GM10847 (cell line): ENCODE measurements around the gene ZMYND8.

Experiments
- POLR2A ChIP-seq: IDR thresholded peaks from 2 replicates; pipeline ENCODE4 v1.6.1; 2011; ENCODE audit not compliant: insufficient read length; ENCODE audit errors: extremely low read depth

Gene ZMYND8

DNA sequence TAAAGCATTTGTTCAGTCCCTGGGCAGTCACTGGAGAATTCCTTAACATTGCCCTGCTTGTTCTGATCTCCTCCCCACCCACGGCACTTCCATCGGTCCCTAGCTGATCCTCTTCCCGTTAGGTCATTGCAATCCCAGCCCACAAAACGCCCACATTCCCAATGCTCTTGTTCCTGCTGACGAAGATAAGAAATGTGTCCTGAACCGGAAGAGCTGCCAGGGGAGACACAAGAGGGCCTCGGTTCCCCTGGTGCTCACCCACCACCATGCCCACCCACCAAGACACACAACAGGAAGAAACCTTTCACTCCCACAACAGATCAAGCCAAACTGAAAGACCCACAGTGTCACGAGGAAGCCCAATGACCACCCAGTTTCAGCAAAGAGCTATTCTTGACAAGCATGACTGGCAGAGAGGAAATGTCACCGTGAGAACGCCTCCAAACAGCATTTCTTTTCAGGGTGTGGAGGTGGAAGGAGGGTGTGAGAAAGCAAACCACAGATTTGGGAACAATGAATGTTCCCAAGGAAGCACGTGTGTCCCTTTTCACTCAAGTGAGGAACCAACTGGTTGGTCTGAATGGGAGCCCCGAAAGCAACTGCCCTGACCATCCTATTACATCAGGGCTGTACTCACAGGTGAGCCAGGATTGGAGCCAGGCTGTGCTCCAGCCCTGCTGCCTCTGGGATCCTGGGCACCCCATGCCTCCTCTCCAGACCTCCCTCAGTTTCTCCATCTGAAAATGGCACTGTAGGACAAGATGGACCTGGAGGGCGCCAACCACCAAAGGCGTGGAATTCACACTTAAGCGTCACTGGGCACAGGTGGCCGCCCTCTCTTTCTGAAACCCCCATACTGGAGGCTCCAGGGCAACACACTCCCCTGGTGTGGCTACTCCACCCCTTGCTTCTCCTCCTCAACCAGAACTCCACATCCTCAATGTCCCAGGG lies 97.5 kb downstream of the ZMYND8 start:
- no peak for TF ChIP-seq POLR2A

DNA sequence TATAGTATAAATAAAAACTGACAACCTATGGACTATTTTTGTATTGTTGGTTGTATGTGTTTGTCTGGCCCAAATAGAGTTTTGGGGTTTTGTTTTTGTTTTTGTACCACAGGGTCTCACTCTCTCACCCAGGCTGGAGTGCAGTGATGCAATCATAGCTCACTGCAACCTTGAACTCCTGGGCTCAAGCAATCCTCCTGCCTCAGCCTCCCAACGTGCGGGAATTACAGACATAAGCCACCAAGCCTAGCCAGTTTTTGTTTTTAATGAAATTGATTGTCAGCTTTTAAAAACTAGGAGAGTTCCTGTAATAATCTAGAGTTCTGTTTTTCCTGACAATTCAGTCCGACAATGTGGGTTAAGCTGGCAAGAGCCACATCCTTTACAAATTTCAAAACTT lies 98.7 kb downstream of the ZMYND8 start:
- no peak for TF ChIP-seq POLR2A

- no peak for TF ChIP-seq POLR2A
Measured at GRCh38 chr20:47257256-47257655, 99.2 kb downstream of the ZMYND8 start.

GRCh38 chr20:47256668-47257236 lies 99.7 kb downstream of the ZMYND8 start:
- no peak for TF ChIP-seq POLR2A

GRCh38 chr20:47253872-47254271 lies 102.6 kb downstream of the ZMYND8 start:
- no peak for TF ChIP-seq POLR2A

GRCh38 chr20:47252879-47253307 lies 103.6 kb downstream of the ZMYND8 start:
- TF ChIP-seq POLR2A = no peak

DNA sequence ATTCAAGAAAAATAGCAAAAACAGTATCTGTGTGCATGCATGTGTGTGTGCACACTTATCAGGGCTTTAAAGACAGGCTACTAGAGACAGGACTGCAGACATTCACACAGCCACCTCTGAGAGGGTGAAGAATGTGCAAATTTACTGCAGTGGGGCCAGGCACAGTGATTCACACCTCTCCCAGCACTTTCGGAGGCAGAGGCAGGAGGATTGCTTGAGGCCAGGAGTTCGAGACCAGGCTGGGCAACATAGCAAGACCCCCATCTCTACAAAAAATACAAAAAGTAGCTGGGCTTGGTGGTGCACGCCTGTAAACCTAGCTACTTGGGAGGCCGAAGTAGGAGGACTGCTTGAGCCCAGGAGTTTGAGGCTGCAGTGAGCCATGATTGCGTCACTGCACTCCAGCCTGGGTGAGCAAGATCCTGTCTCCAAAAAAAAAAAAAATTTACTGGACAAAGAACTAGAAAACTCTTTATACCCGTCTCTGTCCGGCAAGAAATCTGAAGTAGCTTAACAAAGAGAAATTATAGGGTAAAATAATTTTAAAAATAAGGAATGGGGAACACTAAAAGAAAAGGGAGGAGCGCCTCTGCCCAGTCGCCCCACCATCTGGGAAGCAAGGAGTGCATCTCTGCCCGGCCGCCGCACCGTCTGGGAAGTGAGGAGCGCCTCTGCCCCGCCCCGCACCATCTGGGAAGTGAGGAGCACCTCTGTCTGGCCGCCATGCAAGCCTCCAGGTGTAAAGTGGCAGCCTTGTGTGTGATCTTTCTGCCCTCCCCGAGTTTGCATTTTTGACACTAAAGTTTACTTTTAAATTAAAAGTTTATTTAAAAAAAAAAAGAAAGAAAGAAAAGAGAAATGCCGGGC lies 105.1 kb downstream of the ZMYND8 start:
- TF ChIP-seq POLR2A = no peak

DNA sequence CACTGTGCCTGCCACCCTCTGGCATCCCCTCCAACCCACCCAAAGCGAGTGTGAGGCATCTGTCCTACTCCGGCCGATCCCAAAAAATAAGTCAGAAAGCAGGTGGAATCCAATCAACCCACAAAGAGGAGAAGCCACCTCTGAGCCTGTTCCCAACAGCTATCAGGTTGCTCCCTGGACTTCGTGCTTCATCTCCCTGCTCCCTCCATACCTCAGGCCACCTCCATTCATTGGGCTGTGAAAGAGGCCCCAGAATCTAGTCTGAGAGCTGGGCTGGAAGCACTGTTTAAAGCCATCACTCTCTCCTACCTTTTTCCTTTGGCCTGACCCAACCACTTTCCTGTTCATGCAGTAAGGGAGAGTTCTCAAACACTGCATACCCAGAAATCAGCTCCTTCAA lies 106.1 kb downstream of the ZMYND8 start:
- TF ChIP-seq POLR2A = no peak

- TF ChIP-seq POLR2A = no peak
Measured at GRCh38 chr20:47249913-47250312, 106.6 kb downstream of the ZMYND8 start.

DNA sequence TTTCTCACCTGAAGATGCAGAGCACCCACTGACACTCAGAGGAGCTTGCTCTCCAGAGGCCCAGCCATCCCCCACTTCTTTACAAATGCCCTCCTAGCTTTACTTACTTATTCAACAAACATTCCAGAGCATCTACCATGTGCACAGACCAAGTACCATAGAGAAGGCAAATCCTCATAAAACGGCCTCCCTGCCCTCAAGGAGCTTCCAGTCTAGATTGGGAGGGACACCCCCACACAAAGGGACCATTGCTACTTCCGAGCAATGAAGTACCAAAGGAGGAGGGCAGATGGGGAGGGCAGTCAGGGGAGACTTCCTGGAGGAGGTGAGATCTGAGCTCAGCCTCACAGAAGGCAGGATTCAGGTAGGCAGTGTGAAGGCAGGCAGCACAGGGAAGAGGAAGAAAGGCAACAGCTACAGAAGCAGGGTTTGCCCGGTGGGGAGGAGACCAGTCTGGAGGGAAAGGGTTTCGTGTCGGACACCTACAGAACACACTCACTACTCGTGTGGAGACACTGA lies 108.0 kb downstream of the ZMYND8 start:
- TF ChIP-seq POLR2A = no peak

DNA sequence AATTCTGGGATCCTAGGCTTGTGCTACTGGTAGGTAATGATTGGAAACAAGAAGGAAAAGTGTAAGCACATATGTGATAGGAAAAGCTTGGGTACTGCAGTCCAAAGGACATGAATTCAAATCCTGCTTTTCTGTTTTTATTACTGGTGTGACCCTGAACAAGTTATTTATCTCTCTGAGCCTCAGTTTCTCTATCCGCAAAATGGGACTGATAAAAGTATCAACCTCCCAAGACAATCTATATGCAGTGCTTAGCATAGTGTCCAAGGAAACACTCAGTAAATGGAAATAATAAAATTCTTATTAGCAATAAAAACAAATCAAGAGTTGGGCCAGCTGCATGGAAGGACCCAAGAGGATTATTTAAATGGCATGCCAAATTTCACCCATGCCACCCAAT lies 108.5 kb downstream of the ZMYND8 start:
- no peak for TF ChIP-seq POLR2A

DNA sequence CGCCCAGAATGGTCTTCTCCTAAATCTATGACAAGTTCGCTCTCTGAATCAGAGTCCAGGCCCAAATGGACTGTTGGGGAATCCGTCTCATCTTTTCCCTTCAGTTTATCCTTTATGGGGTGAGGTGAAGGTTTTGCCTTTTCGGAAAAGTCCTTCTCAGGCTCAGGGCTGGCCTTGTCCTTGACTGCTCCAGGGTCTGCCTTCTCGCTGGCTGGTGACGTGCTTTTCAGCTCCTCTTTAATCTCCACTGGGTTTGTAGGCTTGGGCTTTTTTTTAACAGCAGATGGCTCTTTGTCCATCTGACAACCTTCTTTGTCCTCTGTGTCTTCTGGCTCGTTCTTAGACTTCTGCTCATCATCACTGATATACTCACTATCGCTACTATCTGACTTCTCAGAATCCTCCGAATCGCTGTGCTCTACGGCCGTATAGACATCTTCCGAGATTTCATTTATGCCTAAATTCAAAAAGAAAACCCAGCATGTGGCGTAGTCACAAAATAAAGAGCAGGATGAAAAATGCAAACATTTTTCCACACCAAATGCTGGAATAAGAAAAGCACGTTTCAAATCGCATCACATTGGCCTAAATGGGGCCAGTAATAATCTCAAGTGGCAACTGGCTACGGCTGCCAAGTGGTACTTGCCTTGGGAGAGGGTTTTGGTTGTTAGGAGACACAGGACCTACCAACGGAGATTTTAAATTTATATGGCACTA lies 110.3 kb downstream of the ZMYND8 start:
- TF ChIP-seq POLR2A = no peak

GRCh38 chr20:47244451-47244850 lies 112.0 kb downstream of the ZMYND8 start:
- no peak for TF ChIP-seq POLR2A

DNA sequence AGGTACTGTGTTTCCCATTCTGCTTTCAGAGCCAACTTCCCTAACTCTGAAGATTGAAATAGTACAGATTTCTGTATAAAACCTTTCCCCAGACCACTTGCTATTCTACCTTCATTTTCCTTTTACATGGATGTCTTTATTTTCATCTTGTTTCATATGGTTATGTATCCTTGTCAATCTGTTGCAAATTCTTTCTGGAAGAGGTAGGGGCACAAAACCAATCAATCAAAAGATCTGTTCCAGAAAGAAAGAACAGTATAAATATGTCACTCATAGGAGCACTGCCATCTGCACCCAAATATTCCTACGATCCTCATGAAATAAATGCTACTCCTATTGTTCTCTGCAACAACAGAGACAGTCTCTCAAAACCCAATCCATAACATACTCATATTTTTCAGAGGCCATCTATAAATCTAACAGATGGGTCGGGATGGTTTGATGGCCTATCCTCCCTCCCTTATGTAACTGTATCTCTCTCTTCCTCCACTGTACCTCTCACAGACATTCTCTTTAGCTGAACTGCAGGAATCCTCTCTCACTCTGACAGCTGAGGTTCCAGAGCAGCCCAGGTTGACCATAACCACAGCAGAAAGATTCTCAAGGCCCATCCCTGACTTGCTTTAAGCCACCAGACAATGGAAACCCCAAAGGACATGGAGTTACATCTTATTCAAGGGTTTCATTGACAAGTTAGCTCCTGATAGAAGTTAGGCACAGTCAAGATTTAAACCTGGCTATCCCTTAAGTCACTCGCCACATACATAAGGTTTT lies 112.8 kb downstream of the ZMYND8 start:
- no peak for TF ChIP-seq POLR2A
